ENCODE measurements around the gene RASSF3.
"Not testable (repeated sequence)": the region's sequence is repeated elsewhere in the genome, so short reads cannot be mapped to it uniquely, and the experiment has no call there.

GRCh38 chr12:64583395-64583770 lies 26.9 kb upstream of the RASSF3 start:
- TF ChIP-seq CTCF (conservative IDR thresholded peaks at IDR 0.05; ENCODE audit: low read length); EZH2phosphoT487 (IDR thresholded peaks at IDR 0.05; ENCODE audit: borderline replicate concordance): not testable (repeated sequence)
